AG04449 (cell line): ENCODE data around the gene BARHL2.

Source experiments
- CTCF ChIA-PET: fragments of 350-600 bp; formaldehyde crosslinking; extraction: SDS; loops from one replicate; lab custom pipeline; 2021; ENCODE audit warnings: antibody characterized with exemption; lab: Yijun Ruan, JAX
- POLR2A ChIA-PET: fragments of 400-600, 350-600 bp; formaldehyde crosslinking; extraction: SDS; loops from one replicate; lab custom pipeline; 2020; ENCODE audit warnings: antibody characterized with exemption, inconsistent platforms; lab: Yijun Ruan, JAX
- DNase-seq: peaks from one replicate; pipeline ENCODE4 v3.0.0-alpha.2; 2010; ENCODE audit warnings: low read depth, low spot score
- H3K4me3 ChIP-seq: 2 replicates; pipeline ENCODE4 v1.5.1; 2011; ENCODE audit warnings: low read depth, mild to moderate bottlenecking, control low read depth, low read length
- CTCF ChIP-seq: IDR thresholded peaks from one replicate; pipeline ENCODE4 v1.5.1; 2011; ENCODE audit warnings: mild to moderate bottlenecking, moderate library complexity, low read length, control low read depth, inconsistent platforms; ENCODE audit not compliant: insufficient read depth; ENCODE audit errors: missing control alignments

Gene BARHL2

GRCh38 chr1:90687747-90688146 is 29.4 kb downstream of the BARHL2 start:
- no peak for TF ChIP-seq CTCF
- no peak overlapping the region for H3K4me3 ChIP-seq
- ChIA-PET POLR2A (no interaction called here), CTCF (no interaction called here)
- no peak for DNase-seq

GRCh38 chr1:90675161-90675847 is 41.8 kb downstream of the BARHL2 start:
- no peak for DNase-seq
- ChIA-PET CTCF (interaction anchor here (1.4 kb wide), 1 partner anchor 46 kb away, joined by 3 read pairs; no protein-coding TSS in a partner anchor), POLR2A (no interaction called here)

GRCh38 chr1:90671741-90672140 is 45.4 kb downstream of the BARHL2 start:
- no peak for TF ChIP-seq CTCF
- no peak for DNase-seq
- POLR2A ChIA-PET = no interaction called here
- CTCF ChIA-PET = no interaction called here
- no peak overlapping the region for H3K4me3 ChIP-seq

More at GRCh38 chr1:90675161-90675847, 41.8 kb downstream of the BARHL2 start:
- no peak overlapping the region for H3K4me3 ChIP-seq
- TF ChIP-seq CTCF = no peak

- ChIA-PET CTCF (no interaction called here), POLR2A (no interaction called here)
- no peak for TF ChIP-seq CTCF
- no peak overlapping the region for H3K4me3 ChIP-seq
- DNase-seq = no peak
These were observed 45.9 kb downstream of the BARHL2 start for GRCh38 chr1:90671251-90671650.
